ENCODE measurements around the gene KIF7. TPM values are rescaled to one million over a fixed set of nuclear protein-coding genes. Genes with fewer than 3 reads are reported as not detected.

The KIF7 gene
- polyA plus RNA-seq, 1 of the 3 experiments (the other 2 are of a cell fraction): 12.0 TPM

- peak overlapping the region; percentile 52; the same call in 1 of the 2 replicates for H2AFZ ChIP-seq (ENCODE audit: low read depth)
- H3K36me3 ChIP-seq (replicated peaks in 1 of 2; ENCODE audit: control insufficient read depth in 1 of 2, insufficient read depth in 2 of 2, low read length in 1 of 2): peaks cover 0 to 5% of the 10 kb centered on the region in 2 experiments
- 95% methylated on average over 2 of the region's 2 CpGs for WGBS (ENCODE audit: low lambda C conversion rate)
- POLR2A ChIA-PET: no interaction called here
- H3K9me3 ChIP-seq: no peaks in the 10 kb centered on the region
- TF ChIP-seq REST (IDR thresholded peaks at IDR 0.05; ENCODE audit: low read depth, low read length) (no peak), RAD21 (IDR thresholded peaks at IDR 0.05; ENCODE audit: low read length) (no peak), MXI1 (IDR thresholded peaks at IDR 0.05; ENCODE audit: low read depth, low read length) (no peak), TEAD4 (IDR thresholded peaks at IDR 0.05; ENCODE audit: borderline replicate concordance, insufficient read depth) (no peak), NRF1 (IDR thresholded peaks at IDR 0.05; ENCODE audit: low read depth, low read length) (no peak), EP300 (IDR thresholded peaks at IDR 0.05; ENCODE audit: borderline replicate concordance in 1 of 2, low read depth in 1 of 2, low read length in 1 of 2) (no peak), YY1 (IDR thresholded peaks at IDR 0.05; ENCODE audit: low read depth) (no peak), FOSL2 (IDR thresholded peaks at IDR 0.05; ENCODE audit: borderline replicate concordance, low read depth) (no peak), CHD2 (IDR thresholded peaks at IDR 0.05; ENCODE audit: low read length, partially characterized antibody) (no peak)
- CTCF ChIA-PET: interaction anchor here (0.7 to 1.6 kb wide), 3 partner anchors 220 to 315 kb away, joined by 3 to 6 read pairs (median 3); no protein-coding TSS in a partner anchor
- DNase-seq: no peak
- H4K20me1 ChIP-seq (ENCODE audit: insufficient read depth): peaks cover 5% of the 10 kb centered on the region; the same call in 1 of the 2 replicates
- H3F3A ChIP-seq (replicated peaks; ENCODE audit: insufficient read depth): no peaks in the 10 kb centered on the region
- H3K9ac ChIP-seq: no peak overlapping the region; the same call in 1 of the 2 replicates
- peaks cover 73% of the 10 kb centered on the region for H3K79me2 ChIP-seq (ENCODE audit: insufficient read depth)
- peaks cover 0 to 13% of the 10 kb centered on the region in 2 experiments; a peak in 2 of 4 replicates for H3K4me1 ChIP-seq (ENCODE audit: control insufficient read depth in 1 of 2, insufficient read depth in 2 of 2, low read depth in 1 of 2, low read length in 1 of 2)
- no peak overlapping the region for H3K27ac ChIP-seq (ENCODE audit: low read depth in 2 of 2, low read length in 1 of 2)
- H3K4me3 ChIP-seq (ENCODE audit: low read depth in 2 of 2, low read length in 1 of 2): peak overlapping the region in 1 of 2 experiments; percentile 27; a peak in 1 of 4 replicates
- no peaks in the 10 kb centered on the region for H3K27me3 ChIP-seq (ENCODE audit: insufficient read depth)
- H3K4me2 ChIP-seq: peak overlapping the region; percentile 55
- H3K9me2 ChIP-seq: no peaks in the 10 kb centered on the region
Observed at GRCh38 chr15:89578146-89578545, 77.1 kb downstream of the KIF7 start.

Other genes with a start within 250 kb of the KIF7 start
- not detected in 2 replicates for gene RHCG, start 158.9 kb downstream of the KIF7 start, polyA plus RNA-seq (2012; rRNA removed)
- 2.0 and 3.2 TPM in 2 replicates for gene TICRR, start 80.0 kb downstream of the KIF7 start, polyA plus RNA-seq (2012; rRNA removed)
- gene PLIN1, start 23.9 kb upstream of the KIF7 start, polyA plus RNA-seq (2012; rRNA removed): 0.08 TPM in 2 replicates
- gene PEX11A, start 35.3 kb upstream of the KIF7 start, polyA plus RNA-seq (2012; rRNA removed): 6.1 and 7.0 TPM in 2 replicates
- gene WDR93, start 35.3 kb upstream of the KIF7 start, polyA plus RNA-seq (2012; rRNA removed): 0.35 and 0.57 TPM in 2 replicates
- gene MESP1, start 95.8 kb upstream of the KIF7 start, polyA plus RNA-seq (2012; rRNA removed): 0.52 and 0.74 TPM in 2 replicates
- 0.21 and 0.31 TPM in 2 replicates for gene MESP2, start 120.9 kb upstream of the KIF7 start, polyA plus RNA-seq (2012; rRNA removed)
- gene ANPEP, start 159.4 kb upstream of the KIF7 start, polyA plus RNA-seq (2012; rRNA removed): 25.8 and 51.0 TPM in 2 replicates
- gene AP3S2, start 238.5 kb upstream of the KIF7 start, polyA plus RNA-seq (2012; rRNA removed): 11.9 and 19.4 TPM in 2 replicates

Measured in SK-N-SH (cell line).